Measurements from ENCODE around the gene COL4A6. TPM values are rescaled to one million over a fixed set of nuclear protein-coding genes. Genes with fewer than 3 reads are reported as not detected.

COL4A6 gene
- polyA plus RNA-seq, 3 donors = not detected

DNA sequence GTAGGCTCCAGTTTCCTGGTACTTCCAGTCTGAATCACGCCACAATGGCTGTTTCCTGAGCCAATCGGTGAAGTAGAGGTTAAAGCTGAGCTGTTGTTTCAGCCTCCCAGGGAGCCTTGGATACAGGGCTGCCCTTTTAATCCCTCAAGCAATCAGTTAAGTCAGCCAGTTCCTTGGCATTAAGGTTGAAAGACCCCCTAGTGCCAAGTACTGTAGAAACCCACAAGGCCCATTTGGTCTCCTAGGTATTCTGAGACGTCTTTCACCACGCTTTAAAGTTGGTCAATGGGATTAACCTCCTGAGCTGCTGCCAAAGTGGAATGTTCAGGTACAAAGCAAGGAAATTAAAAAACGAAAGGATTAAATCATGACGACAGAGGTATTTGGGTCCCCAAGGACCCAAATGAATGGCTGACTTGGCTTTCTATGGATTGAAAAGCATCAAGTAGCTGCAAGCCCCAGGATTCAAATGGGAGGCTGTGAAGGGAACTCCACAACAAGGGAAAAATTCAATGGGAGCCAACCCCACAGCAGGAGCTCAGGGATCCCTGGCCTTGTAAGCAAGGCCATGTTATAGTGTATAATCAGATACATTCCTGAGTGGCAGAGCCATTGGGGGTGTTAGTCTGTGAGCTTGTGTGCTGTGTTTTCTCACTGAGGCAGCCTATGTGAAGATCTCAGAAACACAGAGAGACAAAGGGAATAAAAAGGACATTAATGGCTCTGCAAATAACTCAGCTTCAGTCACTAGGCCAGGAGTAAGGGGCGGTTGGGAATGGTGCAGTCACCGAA, 260.7 kb downstream of the COL4A6 start:
- H3K4me2 ChIP-seq (replicated peaks; ENCODE audit: extremely low read depth, low read length, poor library complexity, severe bottlenecking) = no peak overlapping the region
- DNase-seq = no peak
- H3K9me3 Mint-ChIP-seq = no peaks in the 10 kb centered on the region
- no peaks in the 10 kb centered on the region for H3K9me3 ChIP-seq (replicated peaks in 1 of 2; ENCODE audit: control insufficient read depth in 1 of 2, insufficient read depth in 1 of 2, low read length in 2 of 2)
- TF ChIP-seq, protein P1, sequence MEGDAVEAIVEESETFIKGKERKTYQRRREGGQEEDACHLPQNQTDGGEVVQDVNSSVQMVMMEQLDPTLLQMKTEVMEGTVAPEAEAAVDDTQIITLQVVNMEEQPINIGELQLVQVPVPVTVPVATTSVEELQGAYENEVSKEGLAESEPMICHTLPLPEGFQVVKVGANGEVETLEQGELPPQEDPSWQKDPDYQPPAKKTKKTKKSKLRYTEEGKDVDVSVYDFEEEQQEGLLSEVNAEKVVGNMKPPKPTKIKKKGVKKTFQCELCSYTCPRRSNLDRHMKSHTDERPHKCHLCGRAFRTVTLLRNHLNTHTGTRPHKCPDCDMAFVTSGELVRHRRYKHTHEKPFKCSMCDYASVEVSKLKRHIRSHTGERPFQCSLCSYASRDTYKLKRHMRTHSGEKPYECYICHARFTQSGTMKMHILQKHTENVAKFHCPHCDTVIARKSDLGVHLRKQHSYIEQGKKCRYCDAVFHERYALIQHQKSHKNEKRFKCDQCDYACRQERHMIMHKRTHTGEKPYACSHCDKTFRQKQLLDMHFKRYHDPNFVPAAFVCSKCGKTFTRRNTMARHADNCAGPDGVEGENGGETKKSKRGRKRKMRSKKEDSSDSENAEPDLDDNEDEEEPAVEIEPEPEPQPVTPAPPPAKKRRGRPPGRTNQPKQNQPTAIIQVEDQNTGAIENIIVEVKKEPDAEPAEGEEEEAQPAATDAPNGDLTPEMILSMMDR (IDR thresholded peaks at IDR 0.05) = no peak
- no peak overlapping the region for H3K4me3 ChIP-seq (replicated peaks in 1 of 3; ENCODE audit: low read depth in 2 of 3, low read length in 3 of 3)
- H4K20me1 ChIP-seq (ENCODE audit: insufficient read depth, low read length) = no peaks in the 10 kb centered on the region
- H2AFZ ChIP-seq (ENCODE audit: insufficient read depth, low read depth, low read length, poor library complexity, severe bottlenecking) = no peak overlapping the region
- H3K36me3 Mint-ChIP-seq = no peaks in the 10 kb centered on the region
- no peaks in the 10 kb centered on the region for H3K4me1 ChIP-seq (ENCODE audit: control insufficient read depth in 1 of 2, insufficient read depth in 2 of 2, low read length in 2 of 2)
- H3K9ac ChIP-seq (ENCODE audit: insufficient read depth, low read length, poor library complexity, severe bottlenecking) = no peak overlapping the region
- H3K4me3 Mint-ChIP-seq = no peak overlapping the region
- no peaks in the 10 kb centered on the region for H3K27me3 ChIP-seq (ENCODE audit: control insufficient read depth in 2 of 2, insufficient read depth in 2 of 2, low read length in 2 of 2)
- intact Hi-C loops (cut with micrococcal nuclease) = no loop called here
- no peaks in the 10 kb centered on the region for H3K4me1 Mint-ChIP-seq
- H3K27ac ChIP-seq (ENCODE audit: low read depth in 1 of 2, low read length in 2 of 2) = no peak overlapping the region
- no peaks in the 10 kb centered on the region for H3K36me3 ChIP-seq (replicated peaks in 1 of 2; ENCODE audit: control insufficient read depth in 1 of 2, insufficient read depth in 2 of 2, low read length in 2 of 2)
- WGBS (ENCODE audit: insufficient coverage) = 90% methylated on average over 6 of the region's 8 CpGs
- no peak overlapping the region for H3K27ac Mint-ChIP-seq
- H3K27me3 Mint-ChIP-seq (ENCODE audit: low read depth in 3 of 3) = peaks cover 0 to 3% (median 3%) of the 10 kb centered on the region in 3 donors
- H3K79me2 ChIP-seq (ENCODE audit: insufficient read depth, low read length) = no peaks in the 10 kb centered on the region

DNA sequence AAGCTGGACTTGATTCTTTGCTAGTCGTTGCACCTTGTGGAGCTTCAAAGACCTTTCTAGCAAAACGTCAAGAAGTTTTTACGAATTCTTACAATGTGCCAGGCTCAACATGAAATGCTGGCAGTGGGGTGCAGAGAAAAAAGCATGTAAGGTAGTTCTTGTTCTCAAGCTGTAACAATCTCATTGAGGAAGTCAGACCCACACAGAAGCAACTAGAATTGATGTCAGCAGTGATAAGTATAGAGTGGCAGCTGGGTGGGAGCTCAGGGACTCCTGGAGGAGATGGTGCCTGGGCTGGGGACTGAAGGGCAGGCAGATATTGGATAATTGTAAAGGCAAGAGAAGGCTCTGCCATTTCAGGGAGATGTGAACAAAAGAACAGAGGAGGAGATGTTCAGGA, 264.3 kb downstream of the COL4A6 start:
- no peaks in the 10 kb centered on the region for H3K36me3 Mint-ChIP-seq
- no peaks in the 10 kb centered on the region for H3K4me1 ChIP-seq (ENCODE audit: control insufficient read depth in 1 of 2, insufficient read depth in 2 of 2, low read length in 2 of 2)
- no peaks in the 10 kb centered on the region for H4K20me1 ChIP-seq (ENCODE audit: insufficient read depth, low read length)
- no peak overlapping the region for H3K4me2 ChIP-seq (replicated peaks; ENCODE audit: extremely low read depth, low read length, poor library complexity, severe bottlenecking)
- no peaks in the 10 kb centered on the region for H3K36me3 ChIP-seq (replicated peaks in 1 of 2; ENCODE audit: control insufficient read depth in 1 of 2, insufficient read depth in 2 of 2, low read length in 2 of 2)
- H3K27ac ChIP-seq (ENCODE audit: low read depth in 1 of 2, low read length in 2 of 2) = no peak overlapping the region
- no peak overlapping the region for H2AFZ ChIP-seq (ENCODE audit: insufficient read depth, low read depth, low read length, poor library complexity, severe bottlenecking)
- H3K4me3 ChIP-seq (replicated peaks in 1 of 3; ENCODE audit: low read depth in 2 of 3, low read length in 3 of 3) = no peak overlapping the region
- H3K79me2 ChIP-seq (ENCODE audit: insufficient read depth, low read length) = no peaks in the 10 kb centered on the region
- H3K27me3 Mint-ChIP-seq (ENCODE audit: low read depth in 3 of 3) = peaks cover 0 to 3% (median 0%) of the 10 kb centered on the region in 3 donors
- no peaks in the 10 kb centered on the region for H3K9me3 ChIP-seq (replicated peaks in 1 of 2; ENCODE audit: control insufficient read depth in 1 of 2, insufficient read depth in 1 of 2, low read length in 2 of 2)
- no peak overlapping the region for H3K9ac ChIP-seq (ENCODE audit: insufficient read depth, low read length, poor library complexity, severe bottlenecking)
- no peak for DNase-seq
- intact Hi-C loops (cut with micrococcal nuclease) = no loop called here
- no CpG with 5 or more reads among the region's 3 CpGs for WGBS (ENCODE audit: insufficient coverage)
- no peaks in the 10 kb centered on the region for H3K27me3 ChIP-seq (ENCODE audit: control insufficient read depth in 2 of 2, insufficient read depth in 2 of 2, low read length in 2 of 2)
- no peak overlapping the region for H3K27ac Mint-ChIP-seq
- TF ChIP-seq, protein P1 (IDR thresholded peaks at IDR 0.05) = no peak
- no peak overlapping the region for H3K4me3 Mint-ChIP-seq
- peaks cover 0 to 7% (median 0%) of the 10 kb centered on the region in 7 donors for H3K9me3 Mint-ChIP-seq
- H3K4me1 Mint-ChIP-seq = no peaks in the 10 kb centered on the region

All from CD14-positive monocyte (primary cell).